SK-N-SH treated with all-trans-retinoic acid at 6 μM for 48 hours (cell line): ENCODE results near the gene PTGIR.

ENCODE experiments used
- ATAC-seq: fragments of 200-7000 bp; cut with Tn5 transposase; 3 replicates; pipeline ENCODE4 v1.9.1; 2020; ENCODE audit warnings: mild to moderate bottlenecking, moderate library complexity
- ARNTL ChIP-seq: fragments of 450-650 bp; formaldehyde crosslinking; IDR thresholded peaks from 2 replicates; pipeline ENCODE4 v1.5.0; 2020; ENCODE audit warnings: low read depth, mild to moderate bottlenecking, moderate library complexity, borderline replicate concordance
- CSDC2 ChIP-seq: fragments of 250-450 bp; sonication (Bioruptor Pico); IDR thresholded peaks from 2 replicates; pipeline ENCODE4 v1.5.0; 2020; ENCODE audit warnings: mild to moderate bottlenecking, moderate library complexity
- ESRRG ChIP-seq: fragments of 250-450 bp; sonication (Bioruptor Pico); IDR thresholded peaks from 2 replicates; pipeline ENCODE4 v1.6.1; 2021; ENCODE audit warnings: mild to moderate bottlenecking
- GLIS3 ChIP-seq: fragments of 250-450 bp; sonication (Bioruptor Pico); IDR thresholded peaks from 2 replicates; pipeline ENCODE4 v1.5.0; 2020; ENCODE audit warnings: mild to moderate bottlenecking, moderate library complexity
- ISL1 ChIP-seq: fragments of 250-450 bp; sonication (Bioruptor Pico); IDR thresholded peaks from 2 replicates; pipeline ENCODE4 v2.1.2; 2022; ENCODE audit warnings: mild to moderate bottlenecking, moderate library complexity
- OSR1 ChIP-seq: fragments of 250-450 bp; sonication (Bioruptor Pico); IDR thresholded peaks from 2 replicates; pipeline ENCODE4 v1.8.0; 2022; ENCODE audit warnings: moderate library complexity, mild to moderate bottlenecking, inconsistent platforms
- PPARA ChIP-seq: fragments of 250-450 bp; sonication (Bioruptor Pico); IDR thresholded peaks from 2 replicates; pipeline ENCODE4 v1.5.0; 2020; ENCODE audit warnings: mild to moderate bottlenecking, borderline replicate concordance
- RARB ChIP-seq: fragments of 250-450 bp; sonication (Bioruptor Pico); IDR thresholded peaks from 2 replicates; pipeline ENCODE4 v1.8.0; 2021; ENCODE audit warnings: mild to moderate bottlenecking, moderate library complexity
- SNAI2 ChIP-seq: fragments of 250-450 bp; sonication (Bioruptor Pico); IDR thresholded peaks from 2 replicates; pipeline ENCODE4 v1.5.0; 2020; ENCODE audit warnings: mild to moderate bottlenecking, moderate library complexity
- TCF4 ChIP-seq: fragments of 250-450 bp; sonication (Bioruptor Pico); IDR thresholded peaks from 2 replicates; pipeline ENCODE4 v1.8.0; 2021; ENCODE audit warnings: mild to moderate bottlenecking, moderate library complexity, borderline replicate concordance
- TOX ChIP-seq: fragments of 250-450 bp; sonication (Bioruptor Pico); IDR thresholded peaks from 2 replicates; pipeline ENCODE4 v1.8.0; 2021; ENCODE audit warnings: mild to moderate bottlenecking, moderate library complexity, borderline replicate concordance
- ZC3H10 ChIP-seq: fragments of 250-450 bp; sonication (Bioruptor Pico); IDR thresholded peaks from 2 replicates; pipeline ENCODE4 v1.5.1; 2021; ENCODE audit warnings: mild to moderate bottlenecking, moderate library complexity
- ZFP3 ChIP-seq: fragments of 250-450 bp; sonication (Bioruptor Pico); IDR thresholded peaks from 2 replicates; pipeline ENCODE4 v1.5.0; 2020; ENCODE audit warnings: mild to moderate bottlenecking, moderate library complexity
- ZFP30 ChIP-seq: fragments of 450-650 bp; formaldehyde crosslinking; IDR thresholded peaks from 2 replicates; pipeline ENCODE4 v1.5.0; 2022; ENCODE audit warnings: mild to moderate bottlenecking, moderate library complexity
- ZNF565 ChIP-seq: fragments of 450-650 bp; formaldehyde crosslinking; conservative IDR thresholded peaks from 2 replicates; pipeline ENCODE4 v1.5.0; 2020; ENCODE audit warnings: low read depth, mild to moderate bottlenecking, moderate library complexity
- ZNF70 ChIP-seq: fragments of 450-650 bp; formaldehyde crosslinking; IDR thresholded peaks from 2 replicates; pipeline ENCODE4 v1.5.0; 2020; ENCODE audit warnings: mild to moderate bottlenecking, moderate library complexity
- ZNF8 ChIP-seq: fragments of 450-650 bp; formaldehyde crosslinking; IDR thresholded peaks from 2 replicates; pipeline ENCODE4 v1.5.0; 2020; ENCODE audit warnings: mild to moderate bottlenecking, moderate library complexity
- TF ChIP-seq, protein P1 (sequence below): fragments of 250-450 bp; sonication (Bioruptor Pico); IDR thresholded peaks from 2 replicates; pipeline ENCODE4 v1.5.1; 2020; ENCODE audit warnings: low read depth, mild to moderate bottlenecking, moderate library complexity
- TF ChIP-seq, protein P2 (sequence below): fragments of 250-450 bp; sonication (Bioruptor Pico); IDR thresholded peaks from 2 replicates; pipeline ENCODE4 v1.5.0; 2020; ENCODE audit warnings: mild to moderate bottlenecking, moderate library complexity
- TF ChIP-seq, protein P3 (sequence below): fragments of 250-450 bp; sonication (Bioruptor Pico); IDR thresholded peaks from 2 replicates; pipeline ENCODE4 v1.8.0; 2020; ENCODE audit warnings: mild to moderate bottlenecking, moderate library complexity, borderline replicate concordance
- TF ChIP-seq, protein P4 (sequence below): fragments of 250-450 bp; sonication (Bioruptor Pico); IDR thresholded peaks from 2 replicates; pipeline ENCODE4 v1.8.0; 2021; ENCODE audit warnings: low read depth, mild to moderate bottlenecking, moderate library complexity, borderline replicate concordance
- TF ChIP-seq, protein P5 (sequence below): fragments of 250-450 bp; sonication (Bioruptor Pico); IDR thresholded peaks from 2 replicates; pipeline ENCODE4 v1.5.1; 2021; ENCODE audit warnings: mild to moderate bottlenecking, moderate library complexity

The PTGIR gene

DNA sequence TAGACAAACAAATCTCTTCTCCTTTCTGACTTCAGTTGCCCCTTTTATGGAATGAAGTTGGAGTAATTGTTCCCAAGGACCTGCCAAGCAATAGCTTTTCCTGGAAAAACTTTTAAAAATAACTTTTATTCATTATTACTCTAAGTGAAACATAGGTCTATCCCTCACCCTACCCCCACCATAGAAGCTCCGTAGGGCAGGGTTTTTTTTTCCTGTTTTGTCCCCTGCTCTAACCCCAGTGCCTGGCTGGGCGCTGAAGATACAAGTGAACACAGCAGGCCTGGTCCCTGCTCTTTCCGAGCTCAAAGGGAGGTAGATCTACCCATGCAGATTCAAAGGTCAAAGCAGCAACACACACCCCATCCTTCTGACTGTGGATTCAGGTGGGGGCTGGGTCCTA, 19.8 kb upstream of the PTGIR start:
- no peak for ATAC-seq
- TF ChIP-seq, protein P1, sequence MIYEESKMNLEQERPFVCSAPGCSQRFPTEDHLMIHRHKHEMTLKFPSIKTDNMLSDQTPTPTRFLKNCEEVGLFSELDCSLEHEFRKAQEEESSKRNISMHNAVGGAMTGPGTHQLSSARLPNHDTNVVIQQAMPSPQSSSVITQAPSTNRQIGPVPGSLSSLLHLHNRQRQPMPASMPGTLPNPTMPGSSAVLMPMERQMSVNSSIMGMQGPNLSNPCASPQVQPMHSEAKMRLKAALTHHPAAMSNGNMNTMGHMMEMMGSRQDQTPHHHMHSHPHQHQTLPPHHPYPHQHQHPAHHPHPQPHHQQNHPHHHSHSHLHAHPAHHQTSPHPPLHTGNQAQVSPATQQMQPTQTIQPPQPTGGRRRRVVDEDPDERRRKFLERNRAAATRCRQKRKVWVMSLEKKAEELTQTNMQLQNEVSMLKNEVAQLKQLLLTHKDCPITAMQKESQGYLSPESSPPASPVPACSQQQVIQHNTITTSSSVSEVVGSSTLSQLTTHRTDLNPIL (CRISPR knock-in tag), result no peak
- TF ChIP-seq ZNF565 (no peak), GLIS3 (CRISPR knock-in tag) (no peak), ZNF70 (no peak), SNAI2 (no peak), CSDC2 (CRISPR knock-in tag) (no peak), ZNF8 (CRISPR knock-in tag) (no peak), ESRRG (CRISPR knock-in tag) (no peak), ARNTL (CRISPR knock-in tag) (no peak), OSR1 (CRISPR knock-in tag) (no peak), RARB (CRISPR knock-in tag) (no peak), TCF4 (CRISPR knock-in tag) (no peak), TOX (CRISPR knock-in tag) (no peak), ZC3H10 (CRISPR knock-in tag) (no peak), ZFP30 (CRISPR knock-in tag) (no peak), ZFP3 (no peak)
- TF ChIP-seq, protein P2, sequence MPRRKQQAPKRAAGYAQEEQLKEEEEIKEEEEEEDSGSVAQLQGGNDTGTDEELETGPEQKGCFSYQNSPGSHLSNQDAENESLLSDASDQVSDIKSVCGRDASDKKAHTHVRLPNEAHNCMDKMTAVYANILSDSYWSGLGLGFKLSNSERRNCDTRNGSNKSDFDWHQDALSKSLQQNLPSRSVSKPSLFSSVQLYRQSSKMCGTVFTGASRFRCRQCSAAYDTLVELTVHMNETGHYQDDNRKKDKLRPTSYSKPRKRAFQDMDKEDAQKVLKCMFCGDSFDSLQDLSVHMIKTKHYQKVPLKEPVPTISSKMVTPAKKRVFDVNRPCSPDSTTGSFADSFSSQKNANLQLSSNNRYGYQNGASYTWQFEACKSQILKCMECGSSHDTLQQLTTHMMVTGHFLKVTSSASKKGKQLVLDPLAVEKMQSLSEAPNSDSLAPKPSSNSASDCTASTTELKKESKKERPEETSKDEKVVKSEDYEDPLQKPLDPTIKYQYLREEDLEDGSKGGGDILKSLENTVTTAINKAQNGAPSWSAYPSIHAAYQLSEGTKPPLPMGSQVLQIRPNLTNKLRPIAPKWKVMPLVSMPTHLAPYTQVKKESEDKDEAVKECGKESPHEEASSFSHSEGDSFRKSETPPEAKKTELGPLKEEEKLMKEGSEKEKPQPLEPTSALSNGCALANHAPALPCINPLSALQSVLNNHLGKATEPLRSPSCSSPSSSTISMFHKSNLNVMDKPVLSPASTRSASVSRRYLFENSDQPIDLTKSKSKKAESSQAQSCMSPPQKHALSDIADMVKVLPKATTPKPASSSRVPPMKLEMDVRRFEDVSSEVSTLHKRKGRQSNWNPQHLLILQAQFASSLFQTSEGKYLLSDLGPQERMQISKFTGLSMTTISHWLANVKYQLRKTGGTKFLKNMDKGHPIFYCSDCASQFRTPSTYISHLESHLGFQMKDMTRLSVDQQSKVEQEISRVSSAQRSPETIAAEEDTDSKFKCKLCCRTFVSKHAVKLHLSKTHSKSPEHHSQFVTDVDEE (CRISPR knock-in tag), result no peak
- TF ChIP-seq, protein P3, sequence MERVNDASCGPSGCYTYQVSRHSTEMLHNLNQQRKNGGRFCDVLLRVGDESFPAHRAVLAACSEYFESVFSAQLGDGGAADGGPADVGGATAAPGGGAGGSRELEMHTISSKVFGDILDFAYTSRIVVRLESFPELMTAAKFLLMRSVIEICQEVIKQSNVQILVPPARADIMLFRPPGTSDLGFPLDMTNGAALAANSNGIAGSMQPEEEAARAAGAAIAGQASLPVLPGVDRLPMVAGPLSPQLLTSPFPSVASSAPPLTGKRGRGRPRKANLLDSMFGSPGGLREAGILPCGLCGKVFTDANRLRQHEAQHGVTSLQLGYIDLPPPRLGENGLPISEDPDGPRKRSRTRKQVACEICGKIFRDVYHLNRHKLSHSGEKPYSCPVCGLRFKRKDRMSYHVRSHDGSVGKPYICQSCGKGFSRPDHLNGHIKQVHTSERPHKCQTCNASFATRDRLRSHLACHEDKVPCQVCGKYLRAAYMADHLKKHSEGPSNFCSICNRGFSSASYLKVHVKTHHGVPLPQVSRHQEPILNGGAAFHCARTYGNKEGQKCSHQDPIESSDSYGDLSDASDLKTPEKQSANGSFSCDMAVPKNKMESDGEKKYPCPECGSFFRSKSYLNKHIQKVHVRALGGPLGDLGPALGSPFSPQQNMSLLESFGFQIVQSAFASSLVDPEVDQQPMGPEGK (CRISPR knock-in tag), result no peak
- TF ChIP-seq, protein P4, sequence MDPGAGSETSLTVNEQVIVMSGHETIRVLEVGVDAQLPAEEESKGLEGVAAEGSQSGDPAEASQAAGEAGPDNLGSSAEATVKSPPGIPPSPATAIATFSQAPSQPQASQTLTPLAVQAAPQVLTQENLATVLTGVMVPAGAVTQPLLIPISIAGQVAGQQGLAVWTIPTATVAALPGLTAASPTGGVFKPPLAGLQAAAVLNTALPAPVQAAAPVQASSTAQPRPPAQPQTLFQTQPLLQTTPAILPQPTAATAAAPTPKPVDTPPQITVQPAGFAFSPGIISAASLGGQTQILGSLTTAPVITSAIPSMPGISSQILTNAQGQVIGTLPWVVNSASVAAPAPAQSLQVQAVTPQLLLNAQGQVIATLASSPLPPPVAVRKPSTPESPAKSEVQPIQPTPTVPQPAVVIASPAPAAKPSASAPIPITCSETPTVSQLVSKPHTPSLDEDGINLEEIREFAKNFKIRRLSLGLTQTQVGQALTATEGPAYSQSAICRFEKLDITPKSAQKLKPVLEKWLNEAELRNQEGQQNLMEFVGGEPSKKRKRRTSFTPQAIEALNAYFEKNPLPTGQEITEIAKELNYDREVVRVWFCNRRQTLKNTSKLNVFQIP, result no peak
- TF ChIP-seq, protein P5, sequence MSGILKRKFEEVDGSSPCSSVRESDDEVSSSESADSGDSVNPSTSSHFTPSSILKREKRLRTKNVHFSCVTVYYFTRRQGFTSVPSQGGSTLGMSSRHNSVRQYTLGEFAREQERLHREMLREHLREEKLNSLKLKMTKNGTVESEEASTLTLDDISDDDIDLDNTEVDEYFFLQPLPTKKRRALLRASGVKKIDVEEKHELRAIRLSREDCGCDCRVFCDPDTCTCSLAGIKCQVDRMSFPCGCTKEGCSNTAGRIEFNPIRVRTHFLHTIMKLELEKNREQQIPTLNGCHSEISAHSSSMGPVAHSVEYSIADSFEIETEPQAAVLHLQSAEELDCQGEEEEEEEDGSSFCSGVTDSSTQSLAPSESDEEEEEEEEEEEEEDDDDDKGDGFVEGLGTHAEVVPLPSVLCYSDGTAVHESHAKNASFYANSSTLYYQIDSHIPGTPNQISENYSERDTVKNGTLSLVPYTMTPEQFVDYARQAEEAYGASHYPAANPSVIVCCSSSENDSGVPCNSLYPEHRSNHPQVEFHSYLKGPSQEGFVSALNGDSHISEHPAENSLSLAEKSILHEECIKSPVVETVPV, result no peak

DNA sequence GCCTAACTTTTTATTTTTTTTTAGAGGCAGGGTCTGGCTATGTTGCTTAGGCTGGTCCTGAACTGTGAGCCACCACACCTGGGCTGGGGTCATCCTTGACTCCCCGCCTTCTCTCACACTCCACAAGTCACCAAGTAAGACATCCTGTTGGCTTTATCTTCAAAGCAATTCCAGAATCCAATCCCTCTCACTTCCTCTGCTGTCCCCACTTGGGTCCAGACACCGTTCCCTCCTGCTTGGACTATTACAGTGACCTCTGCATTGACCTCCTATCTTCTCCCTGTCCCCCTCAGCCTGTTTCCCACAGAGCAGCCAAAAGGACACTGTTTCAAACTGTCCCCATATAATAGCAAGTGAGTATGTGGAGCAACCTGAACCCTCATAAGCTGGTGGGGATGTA, 15.8 kb upstream of the PTGIR start:
- TF ChIP-seq OSR1 (CRISPR knock-in tag), result no peak
- TF ChIP-seq PPARA, result no peak
- TF ChIP-seq ESRRG (CRISPR knock-in tag), result no peak
- no peak for TF ChIP-seq CSDC2 (CRISPR knock-in tag)
- ATAC-seq, result no peak

DNA sequence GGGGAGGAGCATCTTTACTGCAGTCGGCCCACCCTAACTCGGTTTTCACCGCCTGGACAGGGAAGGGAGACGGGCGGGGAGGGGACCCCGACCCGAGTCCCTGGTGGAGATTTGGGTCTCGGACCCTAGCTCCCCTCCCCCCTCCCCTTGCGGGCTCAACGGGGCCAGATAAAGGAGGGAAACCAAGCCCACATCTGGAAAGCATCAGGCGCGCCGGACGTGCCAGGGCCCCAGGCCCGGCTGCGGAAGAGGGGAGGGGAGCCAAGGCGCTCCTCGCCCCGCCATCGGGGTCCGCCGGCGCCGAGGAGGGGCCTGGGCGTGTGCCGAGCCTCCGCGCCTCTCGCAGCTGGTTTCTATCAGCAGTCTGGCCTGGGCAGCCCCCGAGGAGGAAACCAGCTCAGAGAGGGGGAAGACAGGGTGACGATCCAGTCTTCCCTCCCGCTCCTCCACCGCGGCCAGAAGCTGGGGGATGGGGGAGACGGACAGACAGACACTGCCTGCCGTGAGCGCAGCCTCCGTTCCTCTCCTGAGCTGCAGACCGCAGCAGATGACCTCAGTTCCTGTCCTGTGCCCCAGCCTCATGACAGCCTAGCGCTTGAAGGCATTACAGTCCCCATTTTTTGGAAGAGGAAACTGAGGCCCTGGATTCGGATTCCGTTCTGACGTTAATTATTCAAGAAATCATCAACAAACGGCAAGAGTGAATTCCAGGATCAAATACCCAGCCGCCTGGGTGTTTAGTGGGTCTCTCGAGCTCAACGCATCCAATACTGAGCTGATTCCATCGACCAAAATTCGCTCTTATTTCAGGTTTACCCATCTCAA, 14.7 kb upstream of the PTGIR start:
- TF ChIP-seq ISL1 (CRISPR knock-in tag) (no peak), PPARA (no peak), CSDC2 (CRISPR knock-in tag) (no peak), TCF4 (CRISPR knock-in tag) (peak; percentile 87), ZNF565 (no peak), ESRRG (CRISPR knock-in tag) (no peak), ZNF8 (CRISPR knock-in tag) (no peak), GLIS3 (CRISPR knock-in tag) (no peak; the same call in 1 of the 2 replicates), ARNTL (CRISPR knock-in tag) (no peak), ZNF70 (peak; percentile 33; the same call in 1 of the 2 replicates)
- TF ChIP-seq, all 23 proteins: peak for 2
- peak; percentile 70 for ATAC-seq
